Measurements from ENCODE around the gene SMARCE1. TPM values are rescaled to one million over a fixed set of nuclear protein-coding genes. Genes with fewer than 3 reads are reported as not detected.

Gene SMARCE1
- total RNA-seq, 1 donor from 2014 or later: 123 TPM

Other genes starting within 250 kb of the SMARCE1 start
- 198 and 206 TPM in 2 replicates for gene TOP2A, start 229.9 kb downstream of the SMARCE1 start, total RNA-seq
- 57.6 and 67.7 TPM in 2 replicates for gene IGFBP4, start 204.4 kb downstream of the SMARCE1 start, total RNA-seq
- gene TNS4, start 146.2 kb downstream of the SMARCE1 start, total RNA-seq: 0.51 TPM in 1 of 2 replicates, not detected in the other
- not detected in 2 replicates for gene CCR7, start 82.3 kb downstream of the SMARCE1 start, total RNA-seq
- gene KRT222, start 17.4 kb upstream of the SMARCE1 start, total RNA-seq: not detected in 2 replicates
- not detected in 2 replicates for gene KRT24, start 55.9 kb upstream of the SMARCE1 start, total RNA-seq
- 0.17 TPM in 1 of 2 replicates, not detected in the other for gene KRT25, start 107.5 kb upstream of the SMARCE1 start, total RNA-seq
- gene KRT26, start 124.4 kb upstream of the SMARCE1 start, total RNA-seq: not detected in 2 replicates
- gene KRT27, start 134.7 kb upstream of the SMARCE1 start, total RNA-seq: not detected in 2 replicates
- gene KRT28, start 152.1 kb upstream of the SMARCE1 start, total RNA-seq: not detected in 2 replicates
- gene KRT10, start 174.8 kb upstream of the SMARCE1 start, total RNA-seq: 10.8 and 22.6 TPM in 2 replicates
- gene KRT12, start 219.4 kb upstream of the SMARCE1 start, total RNA-seq: not detected in 2 replicates
- gene KRT20, start 237.4 kb upstream of the SMARCE1 start, total RNA-seq: not detected in 2 replicates

All from epithelial cell of proximal tubule (primary cell).